MCF 10A (cell line): ENCODE measurements around the gene RNF44. TPM values are rescaled to one million over a fixed set of nuclear protein-coding genes. Genes with fewer than 3 reads are reported as not detected.

Experiments used
- BruUV-seq: library from RNA; stranded (reverse); fragments of 400-500 nt; replicated peaks from 2 replicates; lab custom pipeline; 2021; lab: Mats Ljungman, UMichigan
- CTCF ChIA-PET: fragments of 300-600 bp; sonication (Branson Sonifier 250); formaldehyde crosslinking; extraction: SDS; loops from one replicate; lab custom pipeline; 2021; ENCODE audit warnings: antibody characterized with exemption, inconsistent platforms; lab: Yijun Ruan, JAX
- POLR2A ChIA-PET: fragments of 300-600, 350-650 bp; sonication (Branson Sonifier 250); formaldehyde crosslinking; extraction: SDS; loops from one replicate; lab custom pipeline; 2020; ENCODE audit warnings: antibody characterized with exemption, inconsistent platforms; lab: Yijun Ruan, JAX
- DNase-seq: peaks from one replicate; pipeline ENCODE4 v3.0.0-alpha.2; 2018; ENCODE audit not compliant: unreplicated experiment
- H3K27ac Mint-ChIP-seq: one replicate; pipeline ENCODE4 v1.8.0; 2022; ENCODE audit warnings: mild to moderate bottlenecking, low read depth, mixed read lengths; ENCODE audit not compliant: unreplicated experiment
- H3K27me3 Mint-ChIP-seq: one replicate; pipeline ENCODE4 v1.8.0; 2022; ENCODE audit warnings: mixed read lengths; ENCODE audit not compliant: insufficient read depth, unreplicated experiment
- H3K36me3 Mint-ChIP-seq: one replicate; pipeline ENCODE4 v1.8.0; 2022; ENCODE audit warnings: mild to moderate bottlenecking, moderate library complexity, mixed read lengths; ENCODE audit not compliant: insufficient read depth, unreplicated experiment
- H3K4me1 Mint-ChIP-seq: one replicate; pipeline ENCODE4 v1.8.0; 2022; ENCODE audit warnings: mixed read lengths; ENCODE audit not compliant: insufficient read depth, unreplicated experiment
- H3K4me3 Mint-ChIP-seq: one replicate; pipeline ENCODE4 v1.8.0; 2022; ENCODE audit warnings: mild to moderate bottlenecking, moderate library complexity, mixed read lengths; ENCODE audit not compliant: unreplicated experiment
- H3K9me3 Mint-ChIP-seq: one replicate; pipeline ENCODE4 v1.8.0; 2022; ENCODE audit warnings: mixed read lengths; ENCODE audit not compliant: unreplicated experiment
- CTCF ChIP-seq: fragments of 200-600 bp; IDR thresholded peaks from one replicate; pipeline ENCODE4 v1.8.0; 2022; ENCODE audit warnings: antibody characterized with exemption, mild to moderate bottlenecking; ENCODE audit not compliant: unreplicated experiment
- intact Hi-C: fragments of 100-400 bp; cut with micrococcal nuclease; formaldehyde crosslinking; loops from 2 replicates; pipeline ENCODE4 v1.14.1; 2022
- total RNA-seq: library from RNA; stranded (reverse); gene quantifications from 2 replicates; pipeline ENCODE4 v1.2.3, GENCODE V29; 2022

Gene RNF44
- total RNA-seq, 1 experiment from 2014 or later: 60.1 TPM

- POLR2A ChIA-PET: interaction anchor here (0.6 to 2.2 kb wide), 8 partner anchors 29 to 186 kb away, joined by 3 to 18 read pairs (median 5); partner anchors contain the start of genes CDHR2 and RNF44
- peak; percentile 87 for TF ChIP-seq CTCF
- Mint-ChIP-seq H3K27ac (no peak overlapping the region), H3K4me3 (no peak overlapping the region), H3K9me3 (no peaks in the 10 kb centered on the region), H3K27me3 (no peaks in the 10 kb centered on the region), H3K36me3 (no peaks in the 10 kb centered on the region), H3K4me1 (peaks cover 14% of the 10 kb centered on the region)
- intact Hi-C loops: loop anchor here (1.0 to 2.0 kb wide), 2 partner anchors 36 to 162 kb away; partner anchors contain the start of gene CLTB
- no TSS peak for BruUV-seq
- CTCF ChIA-PET: interaction anchor here (0.6 to 3.4 kb wide), 32 partner anchors 9 to 826 kb away, joined by 3 to 33 read pairs (median 4); partner anchors contain the start of genes CLTB and TSPAN17
- DNase-seq: peak; percentile 86
Observed at GRCh38 chr5:176578391-176578808, 41.2 kb upstream of the RNF44 start.

- Mint-ChIP-seq H3K4me1 (peaks cover 14% of the 10 kb centered on the region), H3K27me3 (no peaks in the 10 kb centered on the region), H3K27ac (no peak overlapping the region), H3K36me3 (no peaks in the 10 kb centered on the region), H3K4me3 (no peak overlapping the region), H3K9me3 (no peaks in the 10 kb centered on the region)
- ChIA-PET POLR2A (interaction anchor here (0.6 to 2.2 kb wide), 5 partner anchors 34 to 160 kb away, joined by 3 to 18 read pairs (median 11); partner anchors contain the start of gene RNF44), CTCF (interaction anchor here (0.5 to 3.4 kb wide), 22 partner anchors 11 to 604 kb away, joined by 3 to 33 read pairs (median 4); partner anchors contain the start of genes CLTB and TSPAN17)
- no peak for DNase-seq
- TF ChIP-seq CTCF: no peak
- intact Hi-C loops: loop anchor here (1.0 to 2.0 kb wide), 2 partner anchors 35 to 161 kb away; partner anchors contain the start of gene CLTB
- BruUV-seq: no TSS peak
Observed at GRCh38 chr5:176577312-176578176, 40.3 kb upstream of the RNF44 start.

GRCh38 chr5:176575488-176576422 lies 38.6 kb upstream of the RNF44 start:
- intact Hi-C loops: no loop called here
- ChIA-PET CTCF (interaction anchor here (0.6 to 4.7 kb wide), 12 partner anchors 10 to 846 kb away, joined by 3 to 55 read pairs (median 4); partner anchors contain the start of genes CDHR2 and TSPAN17), POLR2A (no interaction called here)
- Mint-ChIP-seq H3K4me3 (no peak overlapping the region), H3K27me3 (peaks cover 9% of the 10 kb centered on the region), H3K4me1 (peaks cover 14% of the 10 kb centered on the region), H3K9me3 (no peaks in the 10 kb centered on the region), H3K36me3 (no peaks in the 10 kb centered on the region), H3K27ac (no peak overlapping the region)
- no peak for TF ChIP-seq CTCF
- no peak for DNase-seq
- no TSS peak for BruUV-seq
